Spleen (tissue), 11 donors: ENCODE results near the gene PLAC8L1. TPM values are rescaled to one million over a fixed set of nuclear protein-coding genes. Genes with fewer than 3 reads are reported as not detected.

Experiments used
- DNase-seq: peaks from one replicate; pipeline ENCODE4 v3.0.0-alpha.2; 2020
- H3K27ac ChIP-seq, 8 donors: fragments of 200-600 bp; sonication (generic) in 7 of 8; 1 replicate in 4 of 8; 2 replicates in 4 of 8; pipeline versions ENCODE4 v1.5.0 to v1.8.0; 2016 to 2021; ENCODE audit warnings: inconsistent platforms in 4 of 8, mild to moderate bottlenecking in 4 of 8, moderate library complexity in 1 of 8
- H3K27me3 ChIP-seq, 7 donors: fragments of 200-600 bp; sonication (generic) in 6 of 7; replicated peaks in 1 of 7; 1 replicate in 4 of 7; 2 replicates in 3 of 7; pipeline versions ENCODE4 v1.5.0 to v1.8.0; 2016 to 2021; ENCODE audit warnings: inconsistent platforms in 3 of 7, mild to moderate bottlenecking in 1 of 7
- H3K36me3 ChIP-seq, 6 donors: fragments of 200-600 bp; sonication (generic) in 5 of 6; 1 replicate in 4 of 6; 2 replicates in 2 of 6; pipeline versions ENCODE4 v1.5.0 to v1.8.0; 2016 to 2021; ENCODE audit warnings: inconsistent platforms in 2 of 6
- H3K4me1 ChIP-seq, 6 donors: fragments of 200-600 bp; sonication (generic) in 5 of 6; 1 replicate in 3 of 6; 2 replicates in 3 of 6; pipeline versions ENCODE4 v1.5.0 to v1.8.0; 2016 to 2021; ENCODE audit warnings: inconsistent platforms in 3 of 6
- H3K4me3 ChIP-seq, 8 donors: fragments of 200-600 bp; sonication (generic) in 7 of 8; 1 replicate in 4 of 8; 2 replicates in 4 of 8; pipeline versions ENCODE4 v1.5.0 to v1.8.0; 2016 to 2021; ENCODE audit warnings: inconsistent platforms in 4 of 8, mild to moderate bottlenecking in 4 of 8, moderate library complexity in 2 of 8
- H3K9me3 ChIP-seq, 8 donors: fragments of 200-600 bp; sonication (generic) in 7 of 8; 1 replicate in 4 of 8; 2 replicates in 4 of 8; pipeline versions ENCODE4 v1.5.0 to v1.8.0; 2016 to 2021; ENCODE audit warnings: inconsistent platforms in 4 of 8
- POLR2A ChIP-seq, 3 donors: fragments of 450-650 bp; IDR thresholded peaks; one replicate each; pipeline ENCODE4 v1.5.1; 2017; ENCODE audit warnings: antibody characterized with exemption in 3 of 3, mild to moderate bottlenecking in 1 of 3
- POLR2AphosphoS5 ChIP-seq, 3 donors: sonication (generic); formaldehyde crosslinking; IDR thresholded peaks; one replicate each; pipeline ENCODE4 v1.5.1; 2017; ENCODE audit warnings: antibody characterized with exemption in 3 of 3
- WGBS, 5 donors: extraction: QIAGEN DNeasy Blood & Tissue Kit in 3 of 5; methylation state at CpG; one replicate each; pipeline versions ENCODE4 v1.1.5 to v1.1.7; 2013 to 2018; 5-methylcytosine and 5-hydroxymethylcytosine counted together
- intact Hi-C: fragments of 100-400 bp; cut with DNase I; formaldehyde crosslinking; loops from one replicate; pipeline ENCODE4 v1.15.0; 2023; ENCODE audit warnings: low total_unique reads
- polyA plus RNA-seq, 3 donors: library from polyadenylated mRNA; stranded (reverse); fragments of 200-250 nt; gene quantifications; one replicate each; pipeline ENCODE4 v1.2.1, GENCODE V29; 2013
- total RNA-seq, 7 donors: library from RNA; depleted of rRNA in 3 of 7; stranded (reverse); fragments of >200 nt in 3 of 7; fragmentation: NEBNext Ultra II Directional in 4 of 7; extraction: Animal tissue kit (Norgen Biotek cat#: 25700) in 4 of 7; gene quantifications; one replicate each; pipeline versions ENCODE4 v1.1.0 to v1.2.1, GENCODE V29; 2016 to 2021
- TF ChIP-seq, protein P1 (sequence below), 11 experiments: fragments of 200-600 bp in 7 of 11; fragments of 450-650 bp in 4 of 11; sonication (generic) in 4 of 11; IDR thresholded peaks in 8 of 11; conservative IDR thresholded peaks in 3 of 11; 1 replicate in 7 of 11; 2 replicates in 4 of 11; pipeline versions ENCODE4 v1.4.0 to v1.8.0; 2016 to 2021; ENCODE audit warnings: antibody characterized with exemption in 11 of 11, inconsistent platforms in 4 of 11, mild to moderate bottlenecking in 1 of 11
- donor health status: healthy with polysubstance abuse.
- donor health status: DM: no; HTN: no; CAD: no; lungs with moderate emphysema.
- donor health status: DM: no; HTN: no; CAD: no.
- donor health status: Bipolar disorder and iron deficiency.
- donor health status: healthy.
- donor health status: DM: no; HTN: no; CAD: no.
- donor health status: DM: yes; HTN: yes; CAD: no.

The PLAC8L1 gene
- total and polyA plus RNA-seq, 10 donors, result 0.29 to 1.3 (median 0.71) TPM; not detected in 6

DNA sequence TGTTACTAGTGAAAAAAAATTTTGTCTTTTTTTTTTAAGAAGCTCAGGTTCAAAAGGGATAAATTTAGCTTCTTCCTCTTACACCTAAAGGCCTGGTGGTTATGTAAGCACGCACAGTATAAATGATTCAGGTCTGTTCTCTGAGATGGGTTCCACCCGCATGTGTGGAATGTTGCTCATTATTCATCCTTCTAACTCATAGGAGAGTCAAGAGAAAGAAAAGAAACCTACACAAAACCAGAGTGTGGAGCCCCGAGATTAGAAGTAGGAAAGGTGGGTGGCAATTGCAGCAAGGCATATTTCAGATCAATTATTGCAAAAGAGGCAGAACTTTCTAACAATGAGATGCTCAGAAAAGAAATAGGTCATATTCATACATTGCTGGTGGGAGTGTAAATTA is 13.5 kb downstream of the PLAC8L1 start:
- 83 to 90% (median 85%) methylated on average over 3 of the region's 3 CpGs for WGBS, 5 donors
- Histone ChIP-seq H3K4me1 (no peaks in the 10 kb centered on the region), H3K27me3 (no peaks in the 10 kb centered on the region), H3K9me3 (no peaks in the 10 kb centered on the region), H3K27ac (no peak overlapping the region), H3K36me3 (no peaks in the 10 kb centered on the region), H3K4me3 (no peak overlapping the region)
- no peak for DNase-seq
- intact Hi-C loops, result no loop called here
- TF ChIP-seq POLR2A (IDR thresholded peaks at IDR 0.05) (no peak), POLR2AphosphoS5 (IDR thresholded peaks at IDR 0.05) (no peak)
- TF ChIP-seq, protein P1, sequence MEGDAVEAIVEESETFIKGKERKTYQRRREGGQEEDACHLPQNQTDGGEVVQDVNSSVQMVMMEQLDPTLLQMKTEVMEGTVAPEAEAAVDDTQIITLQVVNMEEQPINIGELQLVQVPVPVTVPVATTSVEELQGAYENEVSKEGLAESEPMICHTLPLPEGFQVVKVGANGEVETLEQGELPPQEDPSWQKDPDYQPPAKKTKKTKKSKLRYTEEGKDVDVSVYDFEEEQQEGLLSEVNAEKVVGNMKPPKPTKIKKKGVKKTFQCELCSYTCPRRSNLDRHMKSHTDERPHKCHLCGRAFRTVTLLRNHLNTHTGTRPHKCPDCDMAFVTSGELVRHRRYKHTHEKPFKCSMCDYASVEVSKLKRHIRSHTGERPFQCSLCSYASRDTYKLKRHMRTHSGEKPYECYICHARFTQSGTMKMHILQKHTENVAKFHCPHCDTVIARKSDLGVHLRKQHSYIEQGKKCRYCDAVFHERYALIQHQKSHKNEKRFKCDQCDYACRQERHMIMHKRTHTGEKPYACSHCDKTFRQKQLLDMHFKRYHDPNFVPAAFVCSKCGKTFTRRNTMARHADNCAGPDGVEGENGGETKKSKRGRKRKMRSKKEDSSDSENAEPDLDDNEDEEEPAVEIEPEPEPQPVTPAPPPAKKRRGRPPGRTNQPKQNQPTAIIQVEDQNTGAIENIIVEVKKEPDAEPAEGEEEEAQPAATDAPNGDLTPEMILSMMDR (IDR thresholded peaks at IDR 0.05 in 8 of 11, conservative IDR thresholded peaks at IDR 0.05 in 3 of 11), result no peak

DNA sequence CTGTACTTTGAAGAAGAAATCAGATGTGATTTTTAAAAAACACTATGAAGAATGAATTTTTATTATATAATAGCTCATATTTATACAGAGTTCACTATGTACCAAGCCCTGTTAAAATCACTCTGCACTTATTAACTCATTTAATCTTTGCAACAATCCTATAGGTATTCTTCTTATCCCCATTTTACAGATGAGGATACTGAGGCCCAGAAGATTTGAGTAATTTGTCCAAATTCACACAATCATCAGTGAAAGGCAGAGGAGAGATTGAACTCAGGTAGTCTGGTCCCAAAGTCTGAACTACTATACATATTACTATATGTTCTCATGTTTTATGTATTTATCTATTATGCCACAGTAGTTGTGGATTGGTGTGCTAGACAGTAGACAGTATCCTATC is 16.1 kb downstream of the PLAC8L1 start:
- no peak for DNase-seq
- Histone ChIP-seq H3K27me3 (no peaks in the 10 kb centered on the region), H3K9me3 (no peaks in the 10 kb centered on the region), H3K4me1 (no peaks in the 10 kb centered on the region), H3K4me3 (no peak overlapping the region), H3K27ac (no peak overlapping the region), H3K36me3 (no peaks in the 10 kb centered on the region)
- intact Hi-C loops, result no loop called here
- TF ChIP-seq POLR2AphosphoS5 (IDR thresholded peaks at IDR 0.05) (no peak), POLR2A (IDR thresholded peaks at IDR 0.05) (no peak)
- TF ChIP-seq, protein P1 (IDR thresholded peaks at IDR 0.05 in 8 of 11, conservative IDR thresholded peaks at IDR 0.05 in 3 of 11), result no peak

DNA sequence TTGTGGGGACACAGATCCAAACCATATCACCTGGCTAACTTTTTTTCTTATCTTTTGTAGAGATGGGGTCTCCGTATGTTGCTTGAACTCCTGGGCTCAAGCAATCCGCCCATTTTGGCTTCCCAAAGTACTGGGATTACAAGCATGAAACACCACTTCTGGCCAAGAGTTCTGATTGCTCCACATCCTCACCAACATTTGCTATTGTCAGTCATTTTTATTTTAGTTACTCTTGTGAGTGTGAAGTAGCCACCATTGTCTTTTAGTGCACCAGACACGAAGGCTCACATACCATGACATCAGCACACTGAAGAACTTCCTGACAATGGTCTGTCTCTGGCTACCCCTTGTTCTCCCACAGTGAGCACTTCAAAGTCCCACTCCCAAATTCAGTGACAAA is 17.3 kb downstream of the PLAC8L1 start:
- TF ChIP-seq POLR2A (IDR thresholded peaks at IDR 0.05) (no peak), POLR2AphosphoS5 (IDR thresholded peaks at IDR 0.05) (no peak)
- TF ChIP-seq, protein P1 (IDR thresholded peaks at IDR 0.05 in 8 of 11, conservative IDR thresholded peaks at IDR 0.05 in 3 of 11), result no peak
- H3K27ac ChIP-seq, result no peak overlapping the region
- no peak for DNase-seq
- intact Hi-C loops, result no loop called here
- H3K36me3 ChIP-seq, result no peaks in the 10 kb centered on the region
- no peaks in the 10 kb centered on the region for H3K9me3 ChIP-seq
- no peaks in the 10 kb centered on the region for H3K27me3 ChIP-seq
- WGBS, 5 donors, result 84 to 94% (median 89%) methylated on average over 3 of the region's 3 CpGs
- H3K4me3 ChIP-seq, result no peak overlapping the region
- no peaks in the 10 kb centered on the region for H3K4me1 ChIP-seq

DNA sequence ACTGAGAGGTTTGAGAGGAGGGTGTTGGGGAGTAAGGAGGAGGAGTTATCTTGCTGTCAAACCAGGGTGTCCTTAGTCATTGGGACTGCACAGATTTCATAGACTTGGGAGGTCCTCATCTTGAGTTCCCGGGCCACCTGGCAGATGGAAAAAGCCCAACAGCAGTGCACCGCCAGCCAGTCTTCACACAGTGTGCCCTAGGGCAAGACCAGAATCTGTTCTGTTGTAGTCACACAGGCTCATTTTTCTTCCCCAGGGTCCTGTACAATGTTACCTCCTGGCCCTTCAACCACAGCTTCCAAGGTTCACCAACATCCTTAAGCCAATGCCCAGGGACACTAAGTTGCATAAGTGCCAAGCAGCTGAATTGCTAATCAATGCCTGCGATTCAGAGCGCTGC is 21.0 kb downstream of the PLAC8L1 start:
- Histone ChIP-seq H3K4me3 (no peak overlapping the region), H3K27ac (no peak overlapping the region), H3K9me3 (no peaks in the 10 kb centered on the region), H3K36me3 (no peaks in the 10 kb centered on the region), H3K27me3 (no peaks in the 10 kb centered on the region), H3K4me1 (peaks cover 0 to 3% (median 0%) of the 10 kb centered on the region in 6 donors)
- TF ChIP-seq POLR2AphosphoS5 (IDR thresholded peaks at IDR 0.05) (no peak), POLR2A (IDR thresholded peaks at IDR 0.05) (no peak)
- TF ChIP-seq, protein P1 (IDR thresholded peaks at IDR 0.05 in 8 of 11, conservative IDR thresholded peaks at IDR 0.05 in 3 of 11), result no peak
- intact Hi-C loops, result no loop called here
- WGBS, 5 donors, result 94 to 99% (median 97%) methylated on average over 4 of the region's 4 CpGs
- no peak for DNase-seq
